HG02763 (cell line): Measurements from ENCODE around the gene PRKAR1B.

ENCODE experiments used
- ATAC-seq: cut with Tn5 transposase; IDR thresholded peaks from one replicate; pipeline ENCODE4 v1.9.1; 2021; ENCODE audit warnings: mild to moderate bottlenecking, moderate library complexity; ENCODE audit not compliant: unreplicated experiment

The PRKAR1B gene

DNA sequence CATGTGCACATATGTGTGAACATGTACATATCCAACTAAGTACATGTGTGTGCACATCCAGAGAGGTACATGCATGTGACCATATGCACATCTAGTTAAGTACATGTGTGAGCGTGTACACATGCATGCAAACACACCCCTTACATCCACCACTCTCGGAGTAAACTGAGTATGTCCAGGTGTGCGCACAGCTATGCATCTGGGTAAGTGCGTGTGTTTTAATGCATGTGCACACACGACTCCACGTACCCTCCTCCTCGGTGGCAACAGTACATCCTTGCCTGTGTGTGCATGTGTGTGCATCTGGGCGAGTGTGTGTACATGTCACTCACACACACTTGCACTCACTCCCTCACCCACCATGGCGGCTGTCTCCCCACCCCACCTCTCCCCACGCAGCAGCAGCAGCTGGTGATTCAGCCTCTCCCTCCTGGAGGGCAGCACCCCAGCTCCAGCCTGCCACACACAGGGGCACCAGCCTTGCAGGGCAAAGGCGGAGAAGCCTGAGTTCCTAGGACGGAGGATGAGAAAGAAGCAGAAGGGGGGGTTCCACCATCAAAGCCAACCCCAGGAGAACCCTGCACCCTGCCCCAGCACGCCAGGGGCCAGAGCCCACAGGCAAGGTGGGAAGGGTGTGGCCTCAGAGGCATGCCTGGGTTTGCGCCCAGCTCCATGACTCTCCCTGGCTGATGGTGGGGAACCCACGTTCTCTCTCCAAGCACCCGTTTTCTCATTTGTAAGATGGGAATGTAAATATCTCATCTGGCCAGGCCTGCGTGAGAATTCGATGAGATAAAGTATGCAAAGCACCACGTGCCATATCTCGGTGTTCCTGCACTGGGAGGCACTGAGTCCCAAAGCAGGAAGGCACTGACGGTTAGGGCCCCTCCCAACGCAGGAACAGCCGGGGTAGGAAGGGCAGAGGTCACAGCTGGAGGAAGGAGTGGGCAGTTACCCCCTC, 28.3 kb downstream of the PRKAR1B start:
- no peak for ATAC-seq

GRCh38 chr7:696812-697551, 30.1 kb downstream of the PRKAR1B start:
- ATAC-seq, result no peak

- no peak for ATAC-seq
Observed at GRCh38 chr7:696426-696811, 30.7 kb downstream of the PRKAR1B start.

GRCh38 chr7:693280-693679, 33.8 kb downstream of the PRKAR1B start:
- no peak for ATAC-seq

DNA sequence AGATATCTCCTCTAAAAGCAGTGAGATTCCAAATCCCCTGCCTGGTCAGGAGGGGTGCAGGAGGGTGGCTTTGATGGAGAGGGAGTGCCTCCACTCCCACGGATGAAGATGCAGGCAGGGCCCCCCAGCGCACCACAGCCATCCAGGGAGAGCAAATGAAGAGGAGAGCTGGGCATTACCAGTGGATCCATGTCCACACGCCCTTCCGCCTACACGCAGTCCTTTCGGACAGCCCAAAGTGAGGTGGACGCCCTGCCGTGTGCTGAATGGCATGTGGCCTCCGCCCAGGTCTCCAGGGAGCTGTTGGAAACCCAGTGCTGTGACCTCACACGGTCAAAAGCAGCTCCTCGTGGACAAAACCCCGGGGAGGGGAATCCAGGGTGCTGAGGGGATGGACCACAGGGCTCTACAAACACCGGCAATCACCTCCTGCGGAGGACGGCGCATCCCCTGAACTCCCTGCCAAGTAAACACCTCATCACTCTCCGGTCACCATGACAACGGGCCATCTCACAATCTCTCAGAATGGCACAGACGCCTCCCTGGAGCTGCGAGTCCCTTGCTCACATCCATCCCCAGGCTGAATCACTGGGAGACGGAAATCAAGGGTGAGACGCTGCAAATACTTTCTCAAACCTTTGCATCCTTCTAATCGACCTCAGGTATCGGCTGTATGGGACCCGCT, 35.6 kb downstream of the PRKAR1B start:
- no peak for ATAC-seq

DNA sequence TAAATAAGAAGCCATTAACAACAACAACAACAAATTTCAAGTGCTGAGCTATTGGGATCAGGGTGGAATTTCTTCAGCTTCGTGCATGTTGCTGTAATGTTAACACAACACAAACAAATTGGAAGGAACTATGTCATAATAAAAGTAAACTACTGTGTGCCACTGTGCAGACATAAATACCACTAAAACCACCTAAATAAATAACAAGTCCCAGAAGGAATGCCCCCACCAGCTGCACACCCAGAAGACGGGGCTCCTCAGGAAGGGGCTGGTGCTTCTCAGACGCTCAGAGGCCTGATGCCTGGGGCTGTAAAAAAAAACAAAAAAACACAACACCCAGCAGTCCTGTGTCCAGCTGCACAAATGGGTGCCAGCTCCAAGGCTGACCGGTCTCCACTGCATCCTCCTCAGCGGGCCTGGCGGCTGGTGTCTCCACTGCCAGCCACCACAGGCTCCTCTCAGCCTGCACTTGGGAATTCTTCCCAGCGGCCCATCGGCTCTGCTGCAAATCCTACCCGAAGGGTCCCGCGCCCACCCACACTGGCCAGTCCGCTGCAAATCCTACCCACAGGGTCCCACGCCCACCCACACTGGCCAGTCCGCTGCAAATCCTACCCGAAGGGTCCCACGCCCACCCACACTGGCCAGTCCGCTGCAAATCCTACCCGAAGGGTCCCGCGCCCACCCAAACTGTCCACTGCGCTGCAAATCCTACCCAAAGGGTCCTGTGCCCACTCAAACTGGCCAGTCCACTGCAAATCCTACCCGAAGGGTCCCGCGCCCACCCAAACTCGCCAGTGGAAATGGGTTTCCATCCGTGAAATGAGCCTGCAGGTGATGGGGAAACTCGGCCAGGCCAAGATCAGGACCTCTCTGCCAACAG, 36.4 kb downstream of the PRKAR1B start:
- ATAC-seq, result no peak

DNA sequence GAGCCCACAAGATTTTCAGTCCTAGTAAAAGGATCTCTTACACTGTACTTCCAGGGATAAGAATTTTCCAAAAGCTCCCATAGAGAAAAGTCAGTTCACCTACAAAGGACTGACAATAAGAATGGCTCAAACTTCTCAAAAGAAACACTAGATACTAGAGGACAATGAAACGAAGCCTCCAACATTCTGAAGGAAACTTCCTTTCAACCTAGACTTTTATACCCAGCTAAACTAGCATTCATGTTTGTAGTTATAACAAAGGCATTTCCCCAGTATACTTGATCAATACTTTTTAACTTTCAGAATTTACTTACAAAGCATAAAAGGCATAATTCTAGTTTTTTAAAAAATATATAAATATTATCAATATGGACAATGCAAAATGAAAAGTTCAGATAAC, 41.5 kb downstream of the PRKAR1B start:
- ATAC-seq, result no peak

- no peak for ATAC-seq
Observed at GRCh38 chr7:684416-684815, 42.7 kb downstream of the PRKAR1B start.

GRCh38 chr7:683526-684205, 43.4 kb downstream of the PRKAR1B start:
- ATAC-seq, result no peak

GRCh38 chr7:682810-683209, 44.3 kb downstream of the PRKAR1B start:
- no peak for ATAC-seq

DNA sequence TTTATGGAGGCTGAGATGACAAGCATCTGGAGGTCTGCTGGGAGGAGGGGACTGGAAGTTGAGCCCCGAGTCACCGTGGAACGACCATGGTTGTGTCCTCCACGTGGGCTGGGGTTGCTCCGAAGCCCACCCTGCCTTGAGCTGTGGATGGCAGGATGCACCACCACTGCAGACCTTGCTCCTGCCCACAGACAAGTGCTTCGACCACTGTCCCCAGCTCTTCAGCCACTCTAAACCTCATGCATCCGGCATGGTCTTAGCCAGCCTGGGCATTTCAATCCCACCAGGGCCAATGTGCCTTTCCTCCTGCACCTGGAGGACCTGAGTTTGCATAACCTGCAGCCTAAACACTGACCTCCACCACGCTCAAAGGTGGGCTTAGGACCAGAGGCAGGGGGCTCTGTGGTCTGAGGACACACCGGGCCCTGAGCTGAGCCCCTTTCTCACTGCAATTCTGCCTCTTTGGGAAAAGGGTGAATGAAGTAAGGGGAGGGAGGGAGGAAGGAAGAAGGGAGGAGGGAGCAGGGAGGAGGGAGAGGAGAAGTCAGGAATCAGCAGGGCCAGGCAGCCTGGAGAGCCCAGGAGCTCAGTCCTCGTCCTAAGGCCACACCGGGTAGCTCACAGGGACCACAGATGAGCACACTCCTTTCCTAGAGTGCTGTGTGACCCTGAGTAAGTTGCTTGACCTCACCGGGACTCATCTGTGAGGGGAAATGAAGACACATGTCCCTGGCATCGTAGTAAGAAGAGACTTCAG, 45.4 kb downstream of the PRKAR1B start:
- no peak for ATAC-seq

DNA sequence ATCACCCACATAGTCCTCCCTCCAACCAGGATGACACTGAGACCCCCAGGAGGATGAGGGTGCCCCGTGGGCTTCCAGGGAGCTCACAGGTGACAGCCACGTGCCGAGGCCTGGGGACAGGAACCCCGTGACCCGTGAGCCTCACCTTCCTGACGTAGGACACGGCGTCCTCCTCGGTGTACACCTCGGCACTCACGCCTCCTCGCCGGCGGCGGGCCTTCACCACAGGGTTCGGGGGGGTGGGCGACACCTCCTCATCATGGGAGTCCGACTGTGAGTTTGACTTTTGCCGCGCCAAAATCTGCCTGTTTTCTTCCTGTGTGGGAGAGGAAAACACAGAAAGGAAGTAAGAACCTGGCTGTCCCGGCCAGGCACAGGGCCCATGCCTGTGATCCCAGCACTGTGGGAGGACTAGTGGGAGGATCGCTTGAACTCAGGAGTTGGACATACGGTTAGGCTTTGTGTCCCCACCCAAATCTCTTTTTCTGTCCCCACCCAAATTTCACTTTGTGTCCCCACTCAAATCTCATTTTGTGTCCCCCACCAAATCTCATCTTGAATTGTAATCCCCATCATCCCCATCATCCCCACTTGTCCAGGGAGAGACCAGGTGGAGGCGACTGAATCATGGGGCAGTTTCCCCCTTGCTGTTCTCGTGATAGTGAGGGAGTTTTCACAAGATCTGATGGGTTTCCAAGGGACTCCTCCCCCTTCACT, 46.5 kb downstream of the PRKAR1B start:
- ATAC-seq, result no peak

DNA sequence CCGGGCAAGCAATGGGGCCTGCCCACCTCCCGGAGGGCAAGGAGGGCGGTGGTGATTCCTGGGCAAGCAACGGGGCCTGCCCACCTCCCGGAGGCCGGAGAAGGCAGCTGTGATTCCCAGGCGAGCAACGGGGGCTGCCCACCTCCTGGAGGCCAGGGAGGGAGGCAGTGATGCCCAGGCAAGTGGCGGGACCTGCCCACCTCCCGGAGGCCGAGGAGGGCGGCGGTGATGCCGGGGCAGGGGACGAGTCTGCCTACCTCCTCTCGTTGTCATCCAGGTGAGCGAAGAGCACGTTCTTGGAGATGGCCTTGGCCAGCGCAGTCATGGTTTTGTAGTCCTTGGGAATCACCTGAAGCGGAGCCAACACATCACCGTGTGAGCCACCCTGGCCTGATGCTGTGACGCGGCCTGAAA, 50.1 kb downstream of the PRKAR1B start:
- no peak for ATAC-seq

GRCh38 chr7:676246-676971, 50.7 kb downstream of the PRKAR1B start:
- no peak for ATAC-seq

DNA sequence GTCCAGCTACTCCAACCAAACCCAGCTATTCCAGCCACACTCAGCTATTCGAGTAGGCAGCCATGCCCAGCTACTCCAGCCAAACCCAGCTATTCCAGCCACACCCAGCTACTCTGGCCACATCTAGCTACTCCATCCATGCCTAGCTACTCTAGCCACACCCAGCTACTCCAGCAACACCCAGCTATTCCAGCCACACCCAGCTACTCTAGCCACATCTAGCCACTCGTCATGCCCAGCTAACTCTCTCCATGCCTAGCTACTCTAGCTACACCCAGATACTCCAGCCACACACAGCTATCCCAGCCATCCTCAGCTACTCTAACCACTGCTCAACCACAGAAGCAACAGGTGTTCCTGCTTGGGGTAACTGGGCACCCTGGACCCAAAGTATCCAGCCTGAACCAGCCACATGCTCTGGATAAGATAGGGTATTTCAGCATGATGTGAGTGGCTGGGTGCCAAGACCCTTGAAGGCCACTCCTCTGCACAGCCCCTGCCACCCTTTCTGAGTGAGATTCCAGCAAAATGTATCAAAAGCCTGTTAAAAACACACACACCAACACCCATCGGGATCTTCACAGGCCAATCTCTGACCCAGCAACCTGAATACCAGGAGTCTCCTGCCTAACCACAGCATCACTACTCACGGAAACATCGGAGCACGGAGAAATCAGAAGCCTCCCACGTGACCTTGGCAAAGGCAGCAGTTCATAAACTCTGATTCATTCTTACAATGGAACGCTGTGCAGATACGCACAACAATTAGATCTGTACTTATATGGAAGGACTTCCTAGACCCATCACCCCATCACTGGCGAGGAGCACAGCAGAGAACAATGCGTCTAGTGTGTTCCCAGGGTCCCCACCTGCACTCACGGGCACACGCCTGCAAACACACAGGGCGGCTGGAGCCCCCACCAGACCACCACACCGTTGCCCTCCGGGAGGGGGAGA, 52.3 kb downstream of the PRKAR1B start:
- ATAC-seq, result no peak

DNA sequence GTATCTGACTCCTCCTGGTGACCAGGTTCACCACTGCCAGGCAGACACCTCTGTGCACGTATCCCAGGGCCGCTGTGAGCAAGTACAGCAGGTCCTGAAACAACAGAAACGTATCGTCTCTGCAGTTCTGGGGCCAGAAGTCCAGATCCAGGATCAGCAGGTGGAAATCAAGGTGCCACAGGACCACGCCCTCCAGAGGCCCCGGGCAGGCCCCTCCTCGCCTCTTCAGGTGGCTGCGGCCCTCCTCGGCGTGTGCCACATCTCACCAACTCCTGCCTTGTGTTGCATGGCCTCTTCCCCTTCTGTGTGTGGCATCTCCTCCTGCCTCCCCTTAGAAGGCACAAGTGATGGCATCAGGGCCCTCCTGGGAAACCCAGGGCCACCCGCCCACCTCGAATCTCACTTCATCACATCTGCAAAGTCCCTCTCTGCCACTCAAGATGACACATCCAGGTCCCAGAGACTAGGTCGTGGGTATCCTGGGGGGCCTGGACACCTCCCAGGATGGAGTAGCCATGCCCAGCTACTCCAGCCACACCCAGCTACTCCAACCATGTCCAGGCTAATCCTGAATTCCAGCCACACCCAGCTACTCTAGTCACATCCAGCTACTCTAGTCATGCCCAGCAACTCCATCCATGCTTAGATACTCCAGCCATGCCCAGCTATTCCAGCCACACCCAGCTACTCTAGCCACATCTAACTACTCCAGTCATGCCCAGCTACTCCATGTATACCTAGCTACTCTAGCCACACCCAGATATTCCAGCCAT, 53.2 kb downstream of the PRKAR1B start:
- ATAC-seq, result no peak
